GM19240 (cell line): ENCODE measurements around the gene EBF3.

ENCODE experiments used
- DNase-seq: peaks from one replicate; pipeline ENCODE4 v3.0.0; 2011; ENCODE audit warnings: low spot score; ENCODE audit not compliant: insufficient read length

The EBF3 gene

GRCh38 chr10:129854158-129854557, 109.9 kb downstream of the EBF3 start:
- DNase-seq = no peak

GRCh38 chr10:129853562-129853903, 110.5 kb downstream of the EBF3 start:
- no peak for DNase-seq

DNA sequence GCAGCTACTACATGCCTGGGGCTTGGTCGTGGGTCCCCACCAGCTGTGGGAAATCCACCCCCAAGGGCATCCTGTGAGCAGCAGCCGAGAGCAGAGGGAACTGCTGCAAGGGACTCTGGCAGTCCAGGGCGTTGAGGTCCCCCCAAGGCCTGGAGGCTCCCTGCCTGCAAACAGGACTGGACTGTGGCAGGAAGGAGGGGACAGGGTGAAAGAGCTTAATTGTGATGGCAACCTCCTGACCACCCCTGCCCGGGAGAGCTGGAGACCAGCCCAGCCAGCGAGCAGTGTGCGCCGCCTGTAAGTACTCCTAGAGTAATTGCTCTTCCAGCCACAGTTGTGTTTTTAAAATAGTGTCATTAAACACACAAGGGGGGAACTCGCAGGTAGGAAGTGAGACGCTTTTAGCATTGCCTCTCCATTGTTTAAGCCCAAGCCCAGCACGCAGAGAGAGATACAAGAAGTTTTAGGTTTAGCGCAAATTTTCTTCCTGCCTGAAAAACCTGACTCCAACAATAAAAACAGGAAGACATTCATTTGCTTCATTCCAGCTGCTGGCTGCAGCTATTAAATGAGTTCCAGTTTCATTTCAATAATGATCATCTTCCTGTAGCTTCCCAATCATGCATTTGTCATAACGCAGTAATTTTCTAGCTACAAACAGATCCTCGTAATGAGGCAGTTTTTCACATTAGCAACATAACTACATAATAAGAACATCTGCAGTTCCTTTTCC, 111.1 kb downstream of the EBF3 start:
- no peak for DNase-seq

- no peak for DNase-seq
Observed at GRCh38 chr10:129851941-129852640, 112.0 kb downstream of the EBF3 start.

DNA sequence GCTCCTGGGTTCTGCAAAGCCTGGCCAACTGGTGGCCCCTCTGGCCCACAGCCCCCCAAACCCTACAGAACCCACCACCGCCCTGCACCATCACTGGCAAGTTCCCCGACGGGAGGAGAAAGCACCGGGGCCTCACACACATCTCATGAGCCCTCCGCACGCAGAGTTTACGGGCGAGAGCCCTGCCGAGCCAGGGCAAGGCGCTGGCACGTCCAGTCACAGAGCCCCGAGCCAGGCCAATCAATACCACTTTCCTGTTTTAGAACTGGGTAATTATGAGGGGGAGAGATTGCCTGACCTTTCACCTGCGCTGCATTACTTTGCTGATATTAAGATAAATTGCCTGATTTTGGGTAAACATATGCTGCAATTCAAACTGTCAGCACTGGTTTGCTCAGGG, 113.3 kb downstream of the EBF3 start:
- no peak for DNase-seq

GRCh38 chr10:129850316-129850715, 113.8 kb downstream of the EBF3 start:
- no peak for DNase-seq

- DNase-seq = no peak
Observed at GRCh38 chr10:129849853-129850252, 114.2 kb downstream of the EBF3 start.

GRCh38 chr10:129849452-129849750, 114.7 kb downstream of the EBF3 start:
- no peak for DNase-seq

DNA sequence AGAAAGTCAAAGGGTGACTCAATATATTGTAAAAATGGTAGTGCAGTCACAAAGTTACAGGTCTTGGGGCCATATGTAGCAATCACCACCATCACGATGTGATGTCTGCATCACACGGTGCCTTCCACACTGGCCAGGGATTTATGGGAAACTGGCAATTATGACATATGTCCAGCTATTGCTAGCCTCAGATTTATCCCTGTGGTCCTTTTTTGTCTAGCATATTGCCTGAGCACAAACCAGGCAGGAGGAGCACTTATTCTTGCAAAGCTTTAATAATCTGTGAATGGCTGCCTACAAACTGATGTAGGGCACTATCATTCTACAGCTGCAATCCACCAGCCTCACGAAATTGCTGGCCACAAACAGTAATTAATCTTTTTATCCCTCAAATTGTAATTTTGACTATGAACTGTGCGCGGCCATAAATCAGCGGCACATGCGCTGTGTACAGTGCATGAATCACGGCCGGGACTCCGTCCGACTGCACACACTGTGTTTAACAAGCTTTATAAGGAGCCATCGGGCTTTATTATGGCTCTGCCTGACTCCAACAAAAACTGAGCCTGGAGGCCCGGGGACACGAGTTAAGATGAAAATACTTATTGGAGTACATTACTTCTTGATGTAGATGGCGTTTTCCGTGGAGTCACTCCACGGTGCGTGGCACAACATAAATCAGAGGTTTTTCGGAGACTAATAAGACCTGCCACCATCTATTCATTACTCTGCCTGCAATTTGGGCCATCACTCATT, 115.2 kb downstream of the EBF3 start:
- DNase-seq = no peak

GRCh38 chr10:129847741-129848483, 116.2 kb downstream of the EBF3 start:
- DNase-seq = no peak

- no peak for DNase-seq
Observed at GRCh38 chr10:129846991-129847391, 117.1 kb downstream of the EBF3 start.

- DNase-seq = no peak
Observed at GRCh38 chr10:129845111-129845753, 118.8 kb downstream of the EBF3 start.

DNA sequence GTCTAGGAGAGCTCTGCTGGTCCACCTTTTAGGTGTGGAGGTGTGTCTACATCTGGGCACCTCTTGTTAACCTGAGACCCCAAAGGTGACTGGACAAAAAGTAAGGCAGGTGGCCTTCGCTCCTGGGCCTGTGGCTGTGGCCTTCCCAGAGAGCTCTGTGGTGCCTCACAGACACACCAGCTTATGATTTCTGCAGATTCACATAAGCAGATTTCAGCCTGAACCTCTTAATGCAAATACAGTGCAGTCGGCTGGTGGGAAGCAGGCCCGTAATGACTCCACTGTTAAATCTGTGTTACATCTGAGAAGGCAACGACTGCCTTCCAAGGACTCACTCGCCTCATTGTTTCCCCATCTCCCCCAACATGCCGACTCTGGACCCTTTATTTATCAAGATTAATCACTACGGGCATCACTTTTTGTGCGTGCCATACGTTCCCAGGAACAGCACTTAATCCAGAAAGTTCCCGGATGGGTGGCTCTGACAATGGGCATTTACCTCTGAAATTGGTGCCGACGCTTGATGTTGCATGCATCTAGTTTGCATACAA, 119.8 kb downstream of the EBF3 start:
- no peak for DNase-seq

DNA sequence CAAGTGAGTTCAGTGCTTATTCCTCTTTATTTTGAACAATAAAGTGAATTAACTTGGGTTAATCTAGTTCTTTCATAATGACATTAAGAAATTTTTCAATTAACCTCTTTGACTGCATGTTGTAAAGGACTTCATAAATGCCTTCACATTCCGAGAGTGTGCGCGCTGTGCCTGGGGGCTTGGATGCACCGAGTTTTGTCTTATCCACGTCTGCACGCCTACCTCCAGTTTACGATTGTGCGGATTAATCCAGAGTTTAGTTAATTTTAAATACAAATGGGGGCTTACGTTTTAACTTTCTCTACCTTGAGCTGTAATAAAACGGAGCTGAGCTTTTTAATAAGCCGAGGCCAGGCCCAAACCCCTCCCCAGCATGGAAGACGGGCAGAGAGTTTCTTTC, 120.4 kb downstream of the EBF3 start:
- no peak for DNase-seq

DNA sequence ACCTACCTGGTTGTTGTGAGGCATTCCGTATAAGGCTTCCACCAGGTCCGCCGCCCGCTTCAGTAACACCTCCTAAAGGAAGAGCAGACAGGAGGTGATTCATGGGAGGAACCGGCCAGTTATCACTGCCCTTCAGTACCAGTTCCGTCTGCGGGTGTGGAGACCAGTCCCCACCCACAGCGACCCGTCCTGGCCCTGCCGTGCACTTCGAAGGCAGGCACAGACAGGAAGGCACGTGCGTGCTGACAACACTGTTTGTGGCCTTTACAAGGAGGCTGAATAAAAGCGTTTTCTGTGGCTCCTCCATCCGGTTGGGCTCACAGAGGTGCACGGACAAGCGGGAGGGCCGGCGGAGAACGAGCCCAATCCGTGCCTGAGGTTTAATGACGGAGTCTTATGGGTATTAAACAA, 120.9 kb downstream of the EBF3 start:
- DNase-seq = no peak

- no peak for DNase-seq
Observed at GRCh38 chr10:129842031-129842430, 122.0 kb downstream of the EBF3 start.

GRCh38 chr10:129841590-129841989, 122.5 kb downstream of the EBF3 start:
- no peak for DNase-seq

DNA sequence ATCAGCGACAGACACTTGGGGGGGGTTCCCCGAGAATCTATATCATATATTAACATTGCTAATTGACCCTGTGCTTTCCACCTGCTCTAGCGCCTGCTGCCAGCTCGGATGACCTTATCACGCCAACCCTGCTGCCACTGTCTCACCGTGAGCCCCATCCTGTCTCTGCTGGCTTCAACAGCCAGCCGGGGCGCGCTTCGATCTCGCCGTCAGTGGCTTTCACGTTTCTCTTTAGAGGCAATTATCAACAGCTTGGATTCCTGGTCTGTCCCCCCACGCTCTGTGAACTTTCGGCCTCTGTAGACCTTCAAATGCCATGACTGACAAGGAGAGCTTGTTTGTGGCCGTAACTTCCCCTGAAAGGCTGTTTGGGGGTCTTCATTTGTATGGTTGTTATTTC, 123.0 kb downstream of the EBF3 start:
- DNase-seq = no peak

- no peak for DNase-seq
Observed at GRCh38 chr10:129840196-129840590, 123.9 kb downstream of the EBF3 start.

DNA sequence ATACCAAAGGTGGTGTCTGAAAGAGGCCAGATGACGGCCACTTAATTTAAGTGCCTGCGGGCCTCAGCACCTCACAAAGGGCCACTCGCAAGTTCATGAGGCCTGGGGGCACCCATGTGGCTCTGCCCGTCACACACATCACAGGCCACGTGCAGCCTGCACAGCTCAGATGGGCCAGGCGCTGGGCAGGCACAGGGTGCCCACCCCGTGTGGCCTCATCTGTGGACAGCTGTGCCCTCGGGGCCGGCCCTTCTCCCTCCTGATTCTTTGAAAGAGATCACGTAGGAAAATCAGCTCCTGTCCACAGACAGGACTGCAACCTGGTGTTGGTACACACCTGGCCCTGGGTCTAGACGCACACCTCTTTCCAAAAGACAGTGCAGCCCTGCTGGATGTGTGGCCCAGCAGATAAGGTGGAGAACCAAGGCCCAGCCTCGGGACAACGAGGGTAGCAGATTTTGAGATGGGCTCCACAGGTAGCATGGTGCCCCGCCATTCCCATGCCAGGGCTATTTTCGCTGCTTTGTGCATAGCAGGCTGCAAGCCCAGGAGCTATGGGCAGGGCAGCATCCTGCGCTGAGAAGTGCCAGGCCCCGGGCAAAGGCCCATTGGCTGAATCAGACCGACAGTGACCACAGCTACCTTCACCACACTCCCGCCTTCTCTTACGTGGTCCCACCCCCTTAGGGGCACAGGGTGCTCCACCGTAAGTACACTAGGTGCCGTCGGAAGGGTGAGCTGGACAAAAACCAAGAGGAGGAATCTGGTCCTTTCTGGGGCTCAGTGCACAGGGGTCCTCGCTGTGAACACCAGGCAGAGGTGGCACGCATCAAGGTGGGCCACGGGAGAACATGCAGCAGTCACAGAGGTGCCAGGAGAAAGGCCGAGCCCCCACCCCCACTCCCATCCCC, 124.5 kb downstream of the EBF3 start:
- DNase-seq = no peak
